RCC 7860 (cell line): ENCODE measurements around the gene MIS18BP1.
"Not testable (repeated sequence)": the region's sequence is repeated elsewhere in the genome, so short reads cannot be mapped to it uniquely, and the experiment has no call there.

Experiments
- DNase-seq: peaks from one replicate; pipeline ENCODE4 v3.0.0-alpha.2; 2015; ENCODE audit warnings: low spot score
- FAIRE-seq: peaks from 2 replicates; lab custom pipeline; 2012; peaks lifted over from hg19 to GRCh38; lab: Jason Lieb, UNC

MIS18BP1 gene

GRCh38 chr14:45246691-45247090, 6.3 kb downstream of the MIS18BP1 start:
- DNase-seq (no peak), FAIRE-seq (no peak)

DNA sequence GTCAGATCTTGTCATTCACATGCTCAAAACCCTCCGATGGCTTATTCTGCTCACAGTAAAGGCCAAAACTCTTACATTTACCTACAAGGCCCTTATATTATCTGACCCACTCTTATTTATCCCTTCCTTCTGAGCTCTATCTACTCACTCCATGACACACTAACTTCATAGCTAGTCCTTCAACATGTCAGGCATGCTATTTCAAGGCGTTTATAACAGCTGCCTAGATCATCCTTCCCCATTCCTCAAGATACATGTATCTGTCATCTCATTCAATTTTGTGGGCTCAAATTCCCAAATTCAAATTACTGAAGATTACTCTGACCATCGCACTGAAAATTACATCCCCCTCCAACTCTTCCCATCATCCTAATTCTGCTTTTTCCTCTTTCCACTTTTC, 6.9 kb downstream of the MIS18BP1 start:
- no peak for FAIRE-seq
- DNase-seq = no peak

- FAIRE-seq (no peak), DNase-seq (no peak)
These were observed 10.3 kb downstream of the MIS18BP1 start for GRCh38 chr14:45242706-45243105.

- no peak for DNase-seq
- FAIRE-seq = no peak
These were observed 14.0 kb downstream of the MIS18BP1 start for GRCh38 chr14:45238988-45239387.

- FAIRE-seq = no peak
- DNase-seq = no peak
These were observed 25.4 kb downstream of the MIS18BP1 start for GRCh38 chr14:45227566-45227965.

DNA sequence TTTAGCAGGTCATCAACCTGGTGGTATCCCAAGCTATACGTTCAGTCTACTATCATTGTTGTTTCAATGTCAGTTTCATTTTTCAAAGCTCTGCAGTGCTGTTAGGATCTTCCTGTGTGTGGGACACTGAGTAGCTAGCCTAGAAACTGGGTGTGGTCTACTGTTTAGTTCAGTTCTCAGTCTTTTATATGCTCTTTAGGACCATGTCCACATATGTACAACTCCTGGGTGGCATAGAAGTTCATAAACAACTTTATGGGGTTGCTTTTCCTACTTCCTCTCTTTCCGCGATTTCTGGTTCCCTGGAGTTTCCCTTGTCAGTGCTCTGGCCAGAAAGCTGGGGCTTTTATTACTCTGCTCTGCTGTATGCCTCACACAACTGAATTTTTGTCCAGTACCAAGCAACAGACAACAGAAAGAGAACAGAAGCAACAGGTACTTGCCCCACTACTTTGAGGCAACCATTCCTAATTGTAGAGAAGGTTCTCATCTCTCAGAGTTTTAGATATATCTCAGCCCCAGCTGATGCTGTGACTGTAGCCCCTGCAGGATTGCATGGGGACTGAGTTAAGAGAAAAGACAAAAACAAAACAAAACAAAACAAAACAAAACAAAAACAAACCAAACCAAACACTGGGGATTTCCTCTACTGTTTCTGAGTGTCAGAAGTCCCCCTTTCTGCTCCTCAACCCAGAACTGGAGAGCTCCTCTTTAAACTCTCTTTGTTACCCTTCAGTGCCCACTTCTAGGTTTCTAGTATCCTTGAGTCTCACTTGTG, 30.3 kb downstream of the MIS18BP1 start:
- no peak for FAIRE-seq

GRCh38 chr14:45214341-45214740, 38.7 kb downstream of the MIS18BP1 start:
- DNase-seq, FAIRE-seq: not testable (repeated sequence)

More for the DNA sequence above, 30.3 kb downstream of the MIS18BP1 start:
- no peak for DNase-seq

GRCh38 chr14:45213716-45214115, 39.3 kb downstream of the MIS18BP1 start:
- DNase-seq, FAIRE-seq: not testable (repeated sequence)

DNA sequence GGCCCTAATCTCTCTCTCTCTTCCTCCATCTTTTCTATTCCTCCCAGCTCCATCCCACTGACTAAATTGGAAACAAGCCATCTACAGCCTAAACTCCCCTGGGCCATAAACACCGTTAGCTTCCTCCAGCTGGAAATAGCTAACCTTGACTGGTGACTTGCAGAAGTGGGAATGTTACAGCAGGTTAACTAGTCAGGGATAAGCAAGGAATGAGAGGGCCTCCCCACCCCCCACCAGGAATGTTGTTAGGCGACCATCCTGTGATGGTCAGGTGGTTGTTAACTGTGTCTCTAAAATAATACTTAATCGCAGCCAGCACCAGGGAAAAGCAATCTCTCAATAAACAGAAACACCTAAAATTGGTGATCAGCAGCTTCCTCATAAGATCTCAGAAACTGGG, 40.8 kb downstream of the MIS18BP1 start:
- FAIRE-seq = no peak
- no peak for DNase-seq

GRCh38 chr14:45211295-45211694, 41.7 kb downstream of the MIS18BP1 start:
- no peak for FAIRE-seq

DNA sequence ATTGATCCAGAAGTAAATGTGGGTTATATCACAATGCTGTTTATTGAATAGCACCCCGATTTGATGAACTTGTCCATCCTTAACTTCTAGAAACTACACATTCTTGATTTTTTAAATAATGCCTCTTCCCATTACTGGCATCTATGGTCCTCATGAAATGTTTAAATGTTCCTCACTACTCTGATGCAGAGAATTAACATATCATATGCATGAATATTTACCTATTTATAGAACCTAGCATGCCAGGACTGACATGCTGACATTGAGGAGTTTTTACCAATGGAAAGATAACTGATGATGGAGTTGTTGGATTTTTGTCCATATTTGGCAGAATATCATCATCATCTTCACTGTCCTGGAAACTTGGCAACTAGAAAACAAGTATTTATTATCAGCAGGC, 42.8 kb downstream of the MIS18BP1 start:
- FAIRE-seq = no peak
- DNase-seq = no peak

More at GRCh38 chr14:45211295-45211694, 41.7 kb downstream of the MIS18BP1 start:
- DNase-seq = no peak

GRCh38 chr14:45204241-45204640, 48.8 kb downstream of the MIS18BP1 start:
- FAIRE-seq (no peak), DNase-seq (no peak)

GRCh38 chr14:45201905-45202304, 51.1 kb downstream of the MIS18BP1 start:
- FAIRE-seq (no peak), DNase-seq (no peak)

DNA sequence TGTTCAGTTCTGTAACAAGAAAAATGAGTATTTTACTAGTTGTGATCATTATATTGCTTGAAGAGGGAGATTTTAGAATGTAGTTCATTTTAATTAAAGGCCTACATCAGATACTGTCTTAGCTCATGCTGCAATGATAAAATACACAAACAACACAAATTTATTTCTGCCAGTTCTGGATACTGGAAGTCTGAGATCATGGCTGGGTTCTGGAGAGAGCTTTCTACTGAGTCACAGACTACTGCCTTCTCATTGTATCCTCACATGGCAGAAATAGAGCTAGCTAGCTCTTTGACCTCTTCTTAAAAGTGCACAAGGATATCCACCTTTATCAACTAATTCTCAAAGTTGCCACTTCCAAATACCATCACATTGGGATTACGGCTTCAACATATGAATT, 53.8 kb downstream of the MIS18BP1 start:
- no peak for DNase-seq
- no peak for FAIRE-seq

DNA sequence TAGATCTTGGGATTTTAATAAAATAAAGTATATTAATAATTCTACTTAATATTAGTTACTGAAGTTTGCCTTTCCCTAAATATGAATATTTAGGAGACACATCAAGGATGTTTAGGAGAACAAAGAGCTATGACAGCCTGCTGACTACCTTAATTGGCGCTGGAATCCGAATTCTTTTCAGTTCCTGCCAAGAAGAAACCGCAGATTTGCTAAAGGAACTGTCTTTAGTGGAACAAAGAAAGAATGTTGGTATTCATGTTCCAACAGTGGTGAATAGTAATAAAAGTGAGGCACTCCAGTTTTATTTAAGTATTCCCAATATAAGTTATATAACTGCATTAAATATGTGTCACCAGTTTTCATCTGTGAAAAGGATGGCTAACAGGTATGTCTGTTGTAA, 54.5 kb downstream of the MIS18BP1 start:
- DNase-seq (no peak), FAIRE-seq (no peak)

GRCh38 chr14:45194964-45195363, 58.0 kb downstream of the MIS18BP1 start:
- DNase-seq = no peak
- FAIRE-seq = no peak

DNA sequence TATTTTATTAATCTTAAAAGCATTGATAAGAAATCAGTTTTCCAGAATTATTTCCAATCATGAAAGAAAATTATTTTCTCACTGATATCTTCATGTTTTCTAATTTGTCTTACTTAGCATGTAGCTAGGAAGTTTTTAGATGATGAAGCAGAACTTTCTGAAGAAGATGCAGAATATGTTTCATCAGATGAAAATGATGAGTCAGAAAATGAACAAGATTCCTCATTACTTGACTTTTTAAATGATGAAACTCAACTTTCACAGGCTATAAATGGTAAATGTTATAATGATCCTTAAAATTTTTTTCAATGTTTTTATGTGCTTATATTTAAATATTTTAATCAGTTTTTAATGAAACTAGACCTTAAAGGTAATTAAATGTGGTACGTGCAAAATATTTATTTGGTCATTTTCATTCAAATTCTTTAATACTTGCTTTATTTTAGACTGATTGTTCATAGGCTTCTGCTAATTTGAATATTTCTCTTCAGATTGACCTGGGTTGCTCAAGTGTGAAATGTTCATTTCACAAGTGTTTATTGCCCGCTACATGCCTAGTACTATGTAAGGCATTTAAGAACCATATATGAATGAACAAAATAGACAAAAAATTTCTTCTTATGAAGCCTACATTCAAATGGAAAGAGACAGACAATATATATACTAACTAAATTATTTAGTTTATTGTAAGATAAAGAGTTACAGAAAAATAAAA, 67.7 kb downstream of the MIS18BP1 start:
- FAIRE-seq = no peak
- no peak for DNase-seq

DNA sequence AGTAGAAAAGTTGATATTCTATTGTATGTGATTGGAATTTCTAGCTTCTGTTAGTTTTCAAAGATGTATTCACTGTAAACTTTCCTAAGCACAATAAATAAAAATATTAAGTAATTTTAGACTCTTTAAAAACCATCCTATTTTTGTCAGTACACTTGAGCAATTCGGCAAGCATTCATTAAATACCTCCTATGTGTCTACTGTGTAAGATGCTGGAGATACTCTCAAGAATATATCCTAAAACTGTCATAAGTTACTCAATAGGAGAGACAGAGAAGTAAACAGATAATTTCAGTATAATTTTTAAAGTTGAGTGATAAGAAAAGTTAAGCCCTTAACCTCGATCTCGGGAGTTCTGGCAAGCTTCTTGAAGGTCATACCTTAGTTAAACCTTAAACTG, 71.2 kb downstream of the MIS18BP1 start:
- no peak for FAIRE-seq
- DNase-seq = no peak

GRCh38 chr14:45181329-45181728, 71.7 kb downstream of the MIS18BP1 start:
- FAIRE-seq = no peak
- no peak for DNase-seq

DNA sequence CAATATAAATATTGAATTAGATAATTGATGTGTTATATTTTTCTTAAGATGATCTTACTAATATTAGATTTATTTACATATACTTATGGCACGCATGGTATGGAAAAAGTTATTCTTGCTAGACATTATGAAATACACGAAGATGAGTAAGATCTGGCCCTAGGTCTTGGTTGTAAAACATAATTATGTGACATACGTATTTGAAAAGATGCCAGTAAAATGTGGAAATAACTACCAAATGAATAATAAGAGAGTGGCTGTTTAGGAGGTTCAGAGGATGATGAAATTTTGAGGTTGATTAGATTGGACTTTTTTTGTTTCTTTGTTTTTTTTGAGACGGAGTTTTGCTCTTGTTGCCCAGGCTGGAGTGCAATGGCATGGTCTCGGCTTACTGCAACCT, 75.9 kb downstream of the MIS18BP1 start:
- FAIRE-seq (no peak), DNase-seq (no peak)

- FAIRE-seq = no peak
These were observed 83.1 kb downstream of the MIS18BP1 start for GRCh38 chr14:45169906-45170305.

DNA sequence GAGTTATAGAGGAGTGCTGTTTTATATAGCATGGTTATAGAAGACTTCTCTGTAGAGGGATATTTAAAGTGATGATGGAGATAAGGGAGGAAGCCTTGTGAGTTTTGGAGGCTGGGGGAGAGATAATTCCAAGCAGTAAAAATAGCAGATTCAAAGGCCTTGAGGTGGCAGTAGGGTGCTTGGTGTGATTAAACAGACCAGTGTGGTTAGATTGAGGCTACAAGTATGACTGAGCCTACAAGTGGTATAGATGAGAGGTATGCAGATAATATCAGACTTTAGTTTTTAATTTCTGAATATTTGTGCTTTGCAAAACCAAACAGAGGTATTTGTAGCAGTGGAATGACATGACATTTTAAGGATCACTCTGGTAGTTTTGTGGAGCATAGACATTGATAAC, 96.9 kb downstream of the MIS18BP1 start:
- DNase-seq (no peak), FAIRE-seq (no peak)

More at GRCh38 chr14:45169906-45170305, 83.1 kb downstream of the MIS18BP1 start:
- no peak for DNase-seq
